T-helper 2 cell treated with Interferon-gamma antibody and Interleukin-4, amounts not matched to agents 5 μg/mL and 100 μg/mL, for 36 hours (primary cell): Measurements from ENCODE around the gene RASGRP3.

Experiments used
- DNase-seq: peaks from one replicate; pipeline ENCODE4 v3.0.0; 2021; ENCODE audit warnings: low spot score
- H3K27ac Mint-ChIP-seq: one replicate; pipeline ENCODE4 v1.8.0; 2021; ENCODE audit warnings: mild to moderate bottlenecking, mixed read lengths
- H3K27me3 Mint-ChIP-seq: one replicate; pipeline ENCODE4 v1.8.0; 2021; ENCODE audit warnings: low read depth, mixed read lengths
- H3K36me3 Mint-ChIP-seq: one replicate; pipeline ENCODE4 v1.8.0; 2021; ENCODE audit warnings: low read depth, mixed read lengths
- H3K4me1 Mint-ChIP-seq: one replicate; pipeline ENCODE4 v1.8.0; 2021; ENCODE audit warnings: low read depth, mixed read lengths
- H3K4me3 Mint-ChIP-seq: one replicate; pipeline ENCODE4 v1.8.0; 2022; ENCODE audit warnings: mild to moderate bottlenecking, moderate library complexity, mixed read lengths
- H3K9me3 Mint-ChIP-seq: one replicate; pipeline ENCODE4 v1.8.0; 2021; ENCODE audit warnings: mixed read lengths

The RASGRP3 gene

DNA sequence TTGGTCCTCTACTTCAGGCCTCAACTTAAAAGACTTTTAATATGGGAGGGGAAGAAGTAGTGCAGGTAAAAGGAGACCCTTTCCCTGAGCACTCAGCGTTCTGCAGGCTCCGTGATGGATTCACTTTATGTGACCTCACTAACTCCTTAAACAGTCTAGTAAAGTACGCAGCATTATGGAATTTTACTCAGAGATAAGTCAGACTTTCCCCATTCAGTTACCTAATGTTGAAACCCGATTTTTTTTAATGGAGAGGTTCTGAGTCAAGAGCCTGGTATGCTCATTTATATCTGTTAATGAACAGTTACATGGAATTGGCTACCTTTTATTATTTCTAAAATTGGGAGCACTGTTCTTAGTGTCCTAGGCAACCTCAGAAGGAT is 34.1 kb downstream of the RASGRP3 start:
- Mint-ChIP-seq H3K36me3 (peaks cover 6% of the 10 kb centered on the region), H3K4me3 (no peak overlapping the region), H3K4me1 (peaks cover 3% of the 10 kb centered on the region), H3K27me3 (peaks cover 13% of the 10 kb centered on the region), H3K9me3 (no peaks in the 10 kb centered on the region), H3K27ac (no peak overlapping the region)
- DNase-seq: no peak

DNA sequence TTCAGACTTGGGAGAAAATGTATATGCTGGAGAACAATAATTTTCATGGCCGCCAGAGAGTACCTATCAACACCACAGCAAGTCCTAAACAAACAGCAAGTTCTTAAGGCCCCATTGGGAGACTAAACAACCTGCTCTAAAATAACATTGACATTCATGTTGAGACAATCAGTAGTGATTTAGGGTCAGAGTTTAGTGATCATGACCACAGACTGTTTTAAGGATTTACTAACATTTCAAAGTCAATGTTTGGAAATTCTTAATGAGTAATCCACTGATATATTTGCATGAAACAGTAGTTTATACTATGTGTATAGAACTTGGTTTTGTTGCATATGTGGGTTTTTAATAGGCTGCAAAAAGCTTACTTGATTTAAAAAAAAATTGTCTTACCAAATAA is 34.7 kb downstream of the RASGRP3 start:
- H3K36me3 Mint-ChIP-seq: peaks cover 6% of the 10 kb centered on the region
- H3K4me1 Mint-ChIP-seq: peaks cover 3% of the 10 kb centered on the region
- peaks cover 13% of the 10 kb centered on the region for H3K27me3 Mint-ChIP-seq
- no peak overlapping the region for H3K27ac Mint-ChIP-seq
- no peaks in the 10 kb centered on the region for H3K9me3 Mint-ChIP-seq
- DNase-seq: no peak
- H3K4me3 Mint-ChIP-seq: no peak overlapping the region

DNA sequence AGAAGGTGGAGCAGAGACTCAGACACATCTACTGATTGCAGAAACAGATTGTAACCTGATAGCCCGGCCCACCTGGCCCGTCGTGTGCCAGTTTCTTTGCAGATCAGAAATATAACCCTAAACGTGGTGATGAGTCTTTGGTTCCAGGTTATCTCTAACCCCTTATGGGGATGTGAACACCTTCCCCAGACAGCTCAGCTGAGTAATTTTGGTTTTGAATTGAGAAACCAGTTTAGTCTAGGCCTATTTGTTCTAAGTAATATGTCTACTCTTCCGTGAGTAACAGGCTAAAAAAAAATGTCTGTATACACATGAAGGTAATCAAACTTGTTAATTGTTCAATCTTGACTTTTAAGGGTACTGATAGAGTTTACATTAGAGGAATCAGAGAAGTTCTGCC is 35.7 kb downstream of the RASGRP3 start:
- H3K4me3 Mint-ChIP-seq: no peak overlapping the region
- no peaks in the 10 kb centered on the region for H3K9me3 Mint-ChIP-seq
- peaks cover 13% of the 10 kb centered on the region for H3K27me3 Mint-ChIP-seq
- peaks cover 3% of the 10 kb centered on the region for H3K4me1 Mint-ChIP-seq
- no peak overlapping the region for H3K27ac Mint-ChIP-seq
- DNase-seq: no peak
- peaks cover 6% of the 10 kb centered on the region for H3K36me3 Mint-ChIP-seq

GRCh38 chr2:33513480-33513879 is 37.0 kb downstream of the RASGRP3 start:
- H3K9me3 Mint-ChIP-seq: no peaks in the 10 kb centered on the region
- H3K4me1 Mint-ChIP-seq: peaks cover 3% of the 10 kb centered on the region
- no peak overlapping the region for H3K4me3 Mint-ChIP-seq
- H3K27ac Mint-ChIP-seq: no peak overlapping the region
- peaks cover 7% of the 10 kb centered on the region for H3K27me3 Mint-ChIP-seq
- no peak for DNase-seq
- H3K36me3 Mint-ChIP-seq: peaks cover 6% of the 10 kb centered on the region

- Mint-ChIP-seq H3K27me3 (no peaks in the 10 kb centered on the region), H3K4me1 (no peaks in the 10 kb centered on the region), H3K36me3 (peaks cover 4% of the 10 kb centered on the region), H3K27ac (no peak overlapping the region), H3K9me3 (no peaks in the 10 kb centered on the region), H3K4me3 (no peak overlapping the region)
- DNase-seq: no peak
Measured at GRCh38 chr2:33516456-33516995, 40.1 kb downstream of the RASGRP3 start.

DNA sequence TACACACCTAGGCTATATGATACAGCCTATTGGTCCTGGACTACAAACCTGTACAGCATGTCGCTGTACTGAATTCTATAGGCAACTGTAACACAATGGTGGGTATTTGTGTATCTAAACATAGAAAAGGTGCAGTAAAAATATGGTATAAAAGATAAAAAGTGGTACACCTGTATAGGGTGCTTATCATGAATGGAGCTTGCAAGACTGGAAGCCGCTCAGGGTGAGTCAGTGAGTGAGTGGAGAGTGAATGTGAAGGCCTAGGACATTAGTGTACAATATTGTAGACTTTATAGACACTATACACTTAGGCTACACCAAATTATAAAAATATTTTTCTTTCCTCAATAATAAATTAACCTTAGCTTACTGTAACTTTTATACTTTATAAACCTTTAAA is 41.8 kb downstream of the RASGRP3 start:
- H3K9me3 Mint-ChIP-seq: no peaks in the 10 kb centered on the region

DNA sequence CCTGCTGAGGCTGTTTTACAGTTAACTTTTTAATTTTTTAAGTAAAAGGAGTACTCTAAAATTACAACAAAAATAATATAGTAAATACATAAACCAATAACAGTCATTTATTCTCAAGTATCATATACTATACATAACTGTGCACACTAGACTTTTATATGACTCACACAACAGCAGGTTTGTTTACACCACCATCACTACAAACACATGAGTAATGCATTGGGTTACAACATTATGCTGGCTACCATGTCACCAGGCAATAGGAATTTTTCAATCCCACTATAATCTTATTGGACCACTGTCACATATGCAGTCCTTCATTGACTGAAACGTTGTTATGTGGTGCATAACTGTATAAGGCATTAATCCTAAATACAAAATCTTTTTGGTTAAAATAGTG is 42.5 kb downstream of the RASGRP3 start:
- DNase-seq: no peak
- Mint-ChIP-seq H3K27ac (no peak overlapping the region), H3K4me1 (no peaks in the 10 kb centered on the region), H3K36me3 (peaks cover 10% of the 10 kb centered on the region), H3K27me3 (no peaks in the 10 kb centered on the region), H3K9me3 (no peaks in the 10 kb centered on the region), H3K4me3 (no peak overlapping the region)

More for the DNA sequence above, 41.8 kb downstream of the RASGRP3 start:
- Mint-ChIP-seq H3K4me3 (no peak overlapping the region), H3K27ac (no peak overlapping the region), H3K36me3 (peaks cover 9% of the 10 kb centered on the region), H3K27me3 (no peaks in the 10 kb centered on the region), H3K4me1 (no peaks in the 10 kb centered on the region)
- no peak for DNase-seq

DNA sequence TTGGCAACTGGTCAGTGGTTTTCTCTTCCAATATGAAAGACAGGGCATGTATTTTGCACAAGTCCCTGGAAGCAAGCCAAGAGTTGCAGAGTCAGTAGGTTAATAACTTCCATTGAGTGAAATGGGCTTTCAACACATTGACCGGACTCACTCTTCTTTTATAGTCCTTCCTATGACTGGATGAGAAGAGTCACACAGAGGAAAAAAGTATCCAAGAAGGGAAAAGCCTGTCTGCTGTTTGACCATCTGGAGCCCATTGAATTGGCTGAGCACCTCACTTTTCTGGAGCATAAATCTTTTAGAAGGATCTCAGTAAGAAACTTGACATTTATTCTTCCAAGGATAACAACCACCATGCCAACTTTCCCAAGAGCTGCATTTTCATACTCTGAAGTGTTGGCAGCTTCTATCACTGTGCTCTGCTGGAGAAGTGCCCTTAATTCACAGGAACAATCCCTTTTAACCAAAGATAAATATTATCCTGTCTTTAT is 45.4 kb downstream of the RASGRP3 start:
- Mint-ChIP-seq H3K36me3 (peaks cover 11% of the 10 kb centered on the region), H3K27ac (no peak overlapping the region), H3K4me3 (no peak overlapping the region), H3K4me1 (peaks cover 9% of the 10 kb centered on the region), H3K9me3 (no peaks in the 10 kb centered on the region), H3K27me3 (no peaks in the 10 kb centered on the region)
- DNase-seq: no peak

DNA sequence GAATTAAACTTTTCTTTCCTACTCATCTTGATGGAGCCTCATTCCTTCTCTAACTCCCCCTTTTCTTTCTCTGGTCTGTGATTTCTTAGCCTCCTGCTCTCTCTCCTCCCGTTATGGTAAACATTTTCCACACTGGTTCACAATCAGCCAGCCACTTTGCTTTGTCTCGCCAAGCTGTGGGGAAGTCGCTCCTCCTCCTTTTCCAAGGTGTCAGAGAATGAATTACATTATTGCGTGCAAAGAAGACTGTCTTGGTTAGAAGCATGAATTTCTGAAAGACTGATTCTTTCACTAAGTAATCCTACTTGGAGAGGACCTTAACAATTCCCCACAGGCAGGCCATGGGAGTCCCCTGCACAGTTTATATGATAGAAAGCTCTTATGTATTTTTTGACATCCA is 46.1 kb downstream of the RASGRP3 start:
- Mint-ChIP-seq H3K27ac (no peak overlapping the region), H3K9me3 (no peaks in the 10 kb centered on the region), H3K4me1 (peaks cover 9% of the 10 kb centered on the region), H3K36me3 (peaks cover 11% of the 10 kb centered on the region), H3K4me3 (no peak overlapping the region), H3K27me3 (no peaks in the 10 kb centered on the region)
- DNase-seq: no peak

DNA sequence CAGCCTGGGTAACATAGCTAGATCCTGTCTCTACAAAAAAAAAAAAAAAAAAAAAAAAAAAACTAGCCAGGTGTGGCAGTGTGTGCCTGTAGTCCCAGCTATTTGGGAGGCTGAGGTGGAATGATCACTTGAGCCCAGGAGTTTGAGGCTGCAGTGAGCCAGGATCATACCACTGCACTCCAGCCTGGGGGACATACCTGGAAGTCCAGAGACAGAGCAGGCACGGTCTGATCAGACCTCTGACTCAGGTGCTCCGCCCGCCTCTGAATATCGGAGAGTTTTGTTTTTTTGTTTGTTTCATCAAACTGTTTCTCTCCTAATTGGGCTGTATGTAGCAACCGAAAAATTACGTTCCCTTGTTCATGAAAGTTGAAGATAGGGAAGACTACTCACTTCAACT is 49.2 kb downstream of the RASGRP3 start:
- H3K36me3 Mint-ChIP-seq: peaks cover 21% of the 10 kb centered on the region
- H3K27me3 Mint-ChIP-seq: no peaks in the 10 kb centered on the region
- H3K27ac Mint-ChIP-seq: no peak overlapping the region
- H3K4me3 Mint-ChIP-seq: no peak overlapping the region
- no peak for DNase-seq
- no peaks in the 10 kb centered on the region for H3K9me3 Mint-ChIP-seq
- peaks cover 20% of the 10 kb centered on the region for H3K4me1 Mint-ChIP-seq

GRCh38 chr2:33526132-33526531 is 49.7 kb downstream of the RASGRP3 start:
- no peak overlapping the region for H3K4me3 Mint-ChIP-seq

DNA sequence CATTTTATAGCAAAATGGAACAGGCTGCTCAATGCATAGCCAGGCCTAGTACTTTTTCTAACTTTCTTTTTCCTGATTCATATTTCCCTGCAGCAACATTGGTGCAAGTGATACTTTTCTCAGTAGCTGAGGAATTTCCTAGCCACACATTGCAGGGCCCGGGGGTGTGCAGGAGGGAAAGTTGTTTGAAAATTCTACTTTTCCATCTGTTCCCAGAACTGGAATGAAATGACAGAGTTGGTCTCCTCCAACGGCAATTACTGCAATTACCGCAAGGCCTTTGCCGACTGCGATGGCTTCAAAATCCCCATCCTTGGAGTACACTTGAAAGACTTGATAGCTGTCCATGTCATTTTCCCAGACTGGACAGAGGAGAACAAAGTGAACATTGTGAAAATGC is 50.5 kb downstream of the RASGRP3 start:
- Mint-ChIP-seq H3K4me3 (no peak overlapping the region), H3K27ac (no peak overlapping the region), H3K4me1 (peaks cover 20% of the 10 kb centered on the region), H3K27me3 (no peaks in the 10 kb centered on the region), H3K36me3 (peaks cover 21% of the 10 kb centered on the region), H3K9me3 (no peaks in the 10 kb centered on the region)
- DNase-seq: no peak

More at GRCh38 chr2:33526132-33526531, 49.7 kb downstream of the RASGRP3 start:
- DNase-seq: no peak
- H3K4me1 Mint-ChIP-seq: peaks cover 20% of the 10 kb centered on the region
- H3K27ac Mint-ChIP-seq: peak overlapping the region; percentile 41
- peaks cover 21% of the 10 kb centered on the region for H3K36me3 Mint-ChIP-seq
- no peaks in the 10 kb centered on the region for H3K27me3 Mint-ChIP-seq
- no peaks in the 10 kb centered on the region for H3K9me3 Mint-ChIP-seq

DNA sequence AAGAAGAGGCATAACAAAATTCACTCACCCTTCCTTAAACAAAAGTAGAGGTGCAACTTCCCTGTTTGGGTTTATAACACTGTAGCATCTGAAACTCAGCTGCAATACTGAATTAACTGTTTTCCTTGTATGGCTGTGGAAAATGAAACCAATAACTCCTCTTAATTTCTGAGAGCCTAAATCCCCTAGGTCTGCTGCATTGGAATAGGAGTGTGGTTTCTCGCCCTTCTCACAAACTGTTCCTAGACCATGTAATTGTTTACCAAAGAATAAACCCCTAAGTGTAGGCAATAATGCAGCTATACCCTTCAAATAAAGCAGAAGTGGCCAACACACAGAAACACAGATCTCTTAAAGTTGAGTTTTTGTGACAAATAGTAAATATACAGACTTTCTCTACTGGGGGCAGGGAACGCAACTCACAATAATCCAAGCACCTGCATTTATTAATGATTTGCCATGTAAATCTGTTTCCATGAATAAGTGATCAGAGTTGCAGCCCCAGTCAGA is 52.0 kb downstream of the RASGRP3 start:
- Mint-ChIP-seq H3K27me3 (no peaks in the 10 kb centered on the region), H3K36me3 (peaks cover 16% of the 10 kb centered on the region), H3K4me3 (no peak overlapping the region), H3K4me1 (peaks cover 20% of the 10 kb centered on the region), H3K9me3 (no peaks in the 10 kb centered on the region), H3K27ac (no peak overlapping the region)
- DNase-seq: no peak

DNA sequence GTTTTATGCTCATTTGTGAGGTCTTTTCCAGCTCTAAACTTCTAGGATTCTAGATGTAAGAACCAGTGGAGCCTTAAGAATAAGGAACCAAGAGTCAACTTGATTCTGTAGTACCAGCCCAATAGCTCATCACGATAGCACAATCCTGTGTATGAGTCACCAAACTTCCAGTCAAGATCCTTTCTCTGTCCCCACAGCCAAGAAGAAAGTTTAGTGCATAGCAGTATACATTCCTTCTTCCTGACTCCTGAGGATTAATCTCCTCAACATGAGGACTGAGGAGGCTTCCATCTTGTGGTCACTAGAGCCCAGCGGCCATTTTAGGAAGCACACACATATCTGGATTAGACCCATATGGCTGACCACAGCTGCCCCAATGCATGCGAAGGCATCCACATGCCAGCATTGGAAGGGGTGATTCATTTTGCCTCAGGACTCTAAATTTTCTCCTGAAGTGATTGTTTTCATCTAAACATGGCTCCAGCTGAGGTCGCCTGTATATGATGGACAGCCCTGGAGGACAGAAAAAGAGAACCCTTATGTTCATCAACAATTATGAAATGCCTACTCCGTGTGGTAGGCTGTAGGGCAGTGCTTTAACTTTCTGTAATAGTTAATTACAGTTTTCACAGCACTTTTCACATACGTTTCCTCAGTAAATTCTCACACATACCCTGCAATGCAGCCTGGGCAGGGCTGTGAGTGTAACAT is 53.5 kb downstream of the RASGRP3 start:
- DNase-seq: no peak
- Mint-ChIP-seq H3K36me3 (peaks cover 15% of the 10 kb centered on the region), H3K4me3 (no peak overlapping the region), H3K4me1 (peaks cover 20% of the 10 kb centered on the region), H3K9me3 (no peaks in the 10 kb centered on the region), H3K27me3 (no peaks in the 10 kb centered on the region), H3K27ac (no peak overlapping the region)
